ENCODE results near the gene RPAP3.
"Not testable (repeated sequence)": the region's sequence is repeated elsewhere in the genome, so short reads cannot be mapped to it uniquely, and the experiment has no call there.

Gene RPAP3

DNA sequence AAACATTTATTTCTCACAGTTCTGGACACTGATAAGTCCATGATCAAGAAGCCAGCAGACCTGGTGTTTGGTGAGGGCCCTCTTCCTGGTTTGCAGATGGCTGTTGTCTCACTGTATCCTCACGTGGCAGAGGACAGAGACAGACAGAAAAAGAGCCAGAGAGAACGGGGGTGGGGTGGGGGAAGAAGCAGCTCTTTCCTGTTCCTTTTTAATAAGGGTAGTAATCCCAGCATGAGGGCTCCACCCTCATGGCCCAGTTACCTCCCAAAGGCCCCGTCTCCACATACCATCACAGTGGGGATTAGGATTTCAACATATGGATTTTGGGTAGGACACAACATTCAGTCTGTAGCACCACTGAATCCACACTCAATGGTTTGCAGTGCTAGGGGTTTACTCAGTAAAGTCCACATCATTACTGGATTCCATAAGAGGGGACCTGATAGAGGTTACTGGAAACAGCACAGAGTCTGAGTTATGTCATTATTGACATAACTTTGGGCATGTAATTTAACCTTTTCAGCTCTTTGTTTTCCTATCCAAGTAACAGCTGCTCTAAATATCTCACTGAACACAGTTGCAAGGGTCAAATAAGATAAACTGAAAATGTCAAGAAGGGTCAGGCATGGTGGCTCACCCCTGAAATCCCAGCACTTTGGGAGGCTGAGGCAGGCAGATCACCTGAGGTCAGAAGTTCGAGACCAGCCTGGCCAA, 53.2 kb downstream of the RPAP3 start:
- DNase-seq = no peak

DNA sequence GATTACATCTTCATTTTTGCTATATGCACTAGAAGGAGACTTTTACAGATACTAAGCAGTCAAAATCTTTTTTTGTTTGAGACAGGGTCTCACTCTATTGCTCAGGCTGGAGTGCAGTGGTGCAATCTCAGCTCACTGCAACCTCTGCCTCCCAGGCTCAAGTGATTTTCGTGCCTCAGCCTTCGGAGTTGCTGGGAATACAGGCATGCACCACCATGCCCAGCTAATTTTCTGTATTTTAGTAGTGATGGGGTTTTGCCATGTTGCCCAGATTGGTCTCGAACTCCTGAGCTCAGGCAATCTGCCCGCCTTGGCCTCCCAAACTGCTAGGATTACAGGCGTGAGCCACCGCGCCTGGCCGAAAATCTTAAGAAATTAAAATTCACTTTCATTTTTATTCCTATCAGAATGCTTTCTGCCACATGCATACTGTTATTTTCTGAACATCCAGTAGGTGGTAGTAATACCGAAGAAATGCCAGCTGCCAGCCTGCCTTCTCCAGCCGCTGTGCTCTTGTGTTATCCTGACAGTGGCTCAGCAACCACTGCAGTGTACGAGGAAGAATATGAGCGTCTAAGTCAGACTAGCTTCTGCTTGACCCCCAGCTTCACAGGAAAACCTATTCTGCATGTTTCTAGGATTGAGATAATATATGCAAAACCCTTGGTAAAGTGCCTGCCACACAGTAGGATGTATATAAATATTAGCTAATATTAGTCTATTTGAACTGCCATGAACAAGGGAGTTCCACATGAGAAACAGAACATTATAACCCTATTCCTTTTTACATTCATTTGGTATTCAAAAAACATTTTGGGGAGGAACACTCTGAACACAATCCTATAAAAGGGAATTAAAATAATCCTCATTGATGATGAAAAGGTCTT, 54.2 kb downstream of the RPAP3 start:
- DNase-seq = peak; percentile 54

DNA sequence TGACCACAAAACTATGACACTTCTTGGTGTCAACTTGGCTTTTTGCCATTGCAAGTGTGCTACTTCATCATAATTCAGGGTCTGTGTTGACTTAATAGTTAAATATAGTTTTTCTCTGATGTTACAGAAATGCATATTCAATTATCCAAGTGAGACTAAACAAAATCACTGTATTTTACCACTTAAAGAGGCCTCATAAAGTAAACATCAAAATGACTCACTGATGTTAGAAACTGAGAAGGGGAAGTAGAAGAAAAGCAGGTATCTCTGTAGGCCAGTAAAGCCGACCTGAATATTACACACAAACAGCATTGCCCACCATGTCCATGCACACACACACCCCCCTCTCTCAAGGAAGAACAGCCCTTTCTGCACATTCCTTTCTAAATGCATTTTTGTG, 55.4 kb downstream of the RPAP3 start:
- no peak for DNase-seq

DNA sequence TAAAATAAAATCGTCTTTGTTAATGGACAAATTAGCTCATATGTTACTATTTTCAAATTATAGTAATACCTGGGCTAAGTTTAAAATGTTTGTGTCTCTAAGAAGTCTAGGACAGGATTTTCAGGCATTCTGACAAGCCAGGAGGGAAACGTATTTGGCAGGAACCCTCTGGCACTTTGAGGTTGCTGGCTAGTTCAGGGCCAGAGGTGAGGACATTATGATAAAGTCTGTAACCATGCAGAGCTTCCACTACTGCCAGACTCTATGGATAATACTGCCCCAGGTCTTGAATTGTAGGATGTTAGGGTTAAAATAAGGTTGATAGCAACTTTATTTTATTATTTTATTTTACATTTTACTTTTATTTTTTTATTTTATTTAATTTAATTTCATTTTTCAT, 56.4 kb downstream of the RPAP3 start:
- no peak for DNase-seq

DNA sequence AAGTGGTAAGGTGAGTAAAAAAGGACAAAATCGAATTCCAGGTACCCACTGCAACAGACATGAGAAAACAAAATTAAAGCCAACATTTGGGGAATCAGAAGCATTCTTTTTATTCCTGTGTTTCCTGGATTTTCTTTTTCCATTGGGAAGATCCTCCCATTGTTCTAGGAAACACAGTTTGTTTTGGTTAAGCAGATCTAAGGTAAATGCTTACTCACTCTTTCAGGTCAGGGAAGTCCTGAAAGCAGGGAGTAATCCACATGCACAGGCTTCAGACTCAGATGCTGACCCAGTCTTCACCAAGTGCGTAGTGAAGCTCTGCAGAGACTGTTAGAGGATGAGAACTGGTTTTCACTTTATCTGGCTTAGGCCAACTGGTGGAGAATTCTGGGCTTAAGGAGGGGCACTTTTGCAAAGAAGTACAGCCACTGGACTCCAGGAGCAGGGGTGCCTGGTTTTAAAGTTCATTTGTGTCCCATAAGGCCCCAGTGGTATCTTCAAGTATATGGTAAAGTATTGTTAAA, 57.7 kb downstream of the RPAP3 start:
- no peak for DNase-seq

DNA sequence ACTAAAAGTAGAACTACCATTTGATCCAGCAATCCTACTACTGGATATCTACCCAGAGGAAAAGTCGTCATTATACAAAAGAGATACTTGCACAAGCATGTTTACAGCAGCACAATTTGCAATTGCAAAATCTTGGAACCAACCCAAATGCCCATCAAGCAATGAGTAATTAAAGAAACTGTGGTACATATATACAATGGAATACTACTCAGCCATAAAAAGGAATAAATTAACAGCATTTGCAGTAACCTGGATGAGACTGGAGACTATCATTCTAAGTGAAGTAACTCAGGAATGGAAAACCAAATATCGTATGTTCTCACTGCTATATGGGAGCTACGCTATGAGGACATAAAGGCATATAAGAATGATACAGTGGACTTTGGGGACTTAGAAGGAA, 63.5 kb downstream of the RPAP3 start:
- DNase-seq = not testable (repeated sequence)

DNA sequence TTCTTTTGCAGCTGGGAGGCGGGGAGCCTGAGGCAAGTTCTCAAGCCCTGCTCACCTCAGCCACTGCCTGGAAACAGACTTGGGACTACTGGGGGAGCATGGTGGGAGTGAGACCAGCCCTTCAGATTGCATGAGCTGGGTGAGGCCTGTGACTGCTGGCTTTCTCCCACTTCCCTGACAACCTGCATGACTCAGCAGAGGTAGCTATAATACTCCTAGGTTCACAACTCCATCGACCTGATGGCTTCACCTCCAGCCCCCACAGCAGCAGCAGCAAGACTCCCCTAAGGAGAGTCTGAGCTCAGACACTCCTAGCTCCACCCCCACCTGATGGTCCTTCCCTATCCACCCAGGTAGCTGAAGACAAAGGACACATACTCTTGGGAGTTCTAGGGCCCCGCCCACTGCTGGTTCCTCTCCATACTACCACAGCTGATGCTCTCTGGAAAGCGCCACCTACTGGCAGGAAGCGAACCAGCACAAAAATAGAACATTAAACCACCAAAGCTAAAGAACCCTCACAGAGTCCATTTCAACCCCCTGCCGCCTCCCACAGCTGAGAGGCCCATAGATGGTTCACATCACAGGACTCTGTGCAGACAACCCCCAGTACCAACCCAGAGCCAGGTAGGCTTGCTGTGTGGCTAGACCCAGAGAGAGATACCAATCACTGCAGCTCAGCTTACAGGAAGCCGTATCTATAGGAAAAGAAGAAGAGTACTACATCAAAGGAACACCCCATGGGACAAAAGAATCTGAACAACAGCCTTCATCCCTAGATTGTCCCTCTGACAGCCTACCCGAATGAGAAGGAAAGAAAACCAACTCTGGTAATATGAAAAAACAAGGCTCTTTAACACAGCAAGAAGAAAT, 68.7 kb downstream of the RPAP3 start:
- DNase-seq = peak; percentile 43

DNA sequence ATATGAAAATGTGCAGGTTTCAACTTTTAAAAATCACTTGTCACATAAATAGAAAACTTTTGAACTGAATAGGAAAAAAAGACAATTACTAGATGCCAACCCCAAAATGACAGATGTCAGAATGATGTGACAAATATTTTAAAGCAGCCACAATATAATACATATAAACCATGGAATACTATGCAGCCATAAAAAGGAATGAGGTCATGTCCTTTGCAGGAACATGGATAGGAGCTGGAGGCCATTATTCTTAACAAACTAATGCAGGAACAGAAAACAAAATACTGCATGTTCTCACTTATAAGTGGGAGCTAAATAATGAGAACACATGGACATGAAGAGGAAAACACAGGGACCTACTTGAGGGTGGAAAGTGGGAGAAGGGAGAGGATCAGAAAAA, 70.1 kb downstream of the RPAP3 start:
- not testable (repeated sequence) for DNase-seq

DNA sequence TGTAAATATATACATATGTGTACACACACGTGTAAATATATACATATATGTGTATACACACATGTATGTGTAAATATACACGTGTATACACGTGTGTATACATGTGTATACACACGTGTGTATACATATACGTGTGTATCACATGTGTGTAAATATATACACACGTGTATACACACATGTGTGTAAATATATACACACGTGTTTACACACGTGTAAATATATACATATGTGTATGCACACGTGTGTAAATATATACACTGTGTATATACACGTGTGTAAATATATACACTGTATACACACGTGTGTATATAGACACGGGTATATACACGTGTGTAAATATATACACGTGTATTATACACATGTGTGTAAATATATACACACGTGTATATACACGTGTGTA, 71.7 kb downstream of the RPAP3 start:
- no peak for DNase-seq

DNA sequence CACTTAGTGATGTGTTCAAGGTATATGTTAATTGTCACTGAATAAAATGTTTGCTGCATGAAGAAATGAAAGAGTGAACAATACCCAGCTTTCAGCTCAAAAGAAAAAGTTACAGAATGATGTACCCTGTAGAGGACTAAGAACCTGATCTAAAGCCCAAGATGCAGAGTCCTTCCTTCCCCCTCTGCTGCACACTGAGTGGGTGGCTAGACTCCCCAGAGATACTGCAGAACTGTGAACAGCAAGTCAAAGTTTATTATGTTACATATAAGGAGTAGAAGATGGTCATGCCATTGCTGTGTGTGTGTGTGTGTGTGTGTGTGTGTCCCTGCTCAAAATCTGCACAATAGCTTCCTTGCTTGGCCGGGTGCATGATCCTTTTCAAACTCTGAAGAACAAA, 83.9 kb downstream of the RPAP3 start:
- DNase-seq = no peak

DNA sequence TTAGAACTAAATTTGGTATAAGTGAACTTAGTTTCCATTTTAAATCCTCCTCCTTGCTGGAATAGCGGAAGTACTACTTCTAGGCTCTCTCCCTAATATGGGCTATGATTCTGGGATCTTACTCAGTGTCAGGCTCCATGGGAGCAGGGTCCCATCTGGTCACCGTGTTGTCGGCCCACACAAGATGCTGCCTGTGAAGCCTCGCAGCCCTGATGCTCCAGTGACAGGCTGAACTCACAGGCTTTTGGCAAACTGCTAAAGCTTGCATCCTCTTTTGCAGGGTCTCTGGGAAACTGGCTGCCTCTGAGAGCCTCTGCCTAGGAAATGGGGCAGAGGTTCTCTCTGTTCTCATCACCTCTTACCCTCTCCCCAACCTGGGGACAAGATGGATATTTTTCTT, 88.4 kb downstream of the RPAP3 start:
- DNase-seq = no peak

DNA sequence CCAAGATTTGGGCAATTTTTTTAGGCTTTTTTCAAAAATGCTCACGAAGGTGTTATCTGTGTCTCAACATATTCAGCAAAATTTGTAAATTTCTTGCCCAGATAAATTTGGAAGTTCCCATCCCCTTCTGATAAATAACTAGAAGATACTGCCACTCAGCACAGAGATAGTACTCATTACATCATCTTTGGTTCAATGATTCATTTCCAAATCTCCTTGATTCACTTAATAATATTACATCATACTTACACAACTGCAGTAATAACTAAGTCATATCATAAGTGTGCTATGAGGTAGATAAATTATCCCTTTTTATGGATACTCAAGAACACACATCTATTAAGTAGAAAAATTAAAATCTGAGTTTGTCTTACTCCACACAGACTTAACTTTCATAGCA, 89.4 kb downstream of the RPAP3 start:
- no peak for DNase-seq

DNA sequence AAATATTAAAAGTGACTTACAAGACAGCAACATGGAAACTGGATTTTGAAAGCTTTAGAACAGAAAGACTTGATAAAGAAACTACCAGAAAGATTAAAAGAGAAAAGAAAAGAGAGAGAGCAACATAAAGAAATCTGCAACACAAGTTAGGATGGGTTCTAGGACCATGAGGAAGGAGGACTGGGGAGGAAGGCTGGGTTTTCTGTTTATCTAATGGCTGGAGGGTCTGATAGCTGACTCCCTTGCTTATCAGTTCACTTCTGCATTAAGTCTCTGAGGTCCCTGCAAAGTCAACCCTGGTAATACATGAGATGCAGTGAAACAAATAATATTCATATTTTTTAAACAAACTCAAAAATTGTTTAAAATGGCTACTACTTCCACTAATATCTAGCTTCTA, 90.1 kb downstream of the RPAP3 start:
- no peak for DNase-seq

DNA sequence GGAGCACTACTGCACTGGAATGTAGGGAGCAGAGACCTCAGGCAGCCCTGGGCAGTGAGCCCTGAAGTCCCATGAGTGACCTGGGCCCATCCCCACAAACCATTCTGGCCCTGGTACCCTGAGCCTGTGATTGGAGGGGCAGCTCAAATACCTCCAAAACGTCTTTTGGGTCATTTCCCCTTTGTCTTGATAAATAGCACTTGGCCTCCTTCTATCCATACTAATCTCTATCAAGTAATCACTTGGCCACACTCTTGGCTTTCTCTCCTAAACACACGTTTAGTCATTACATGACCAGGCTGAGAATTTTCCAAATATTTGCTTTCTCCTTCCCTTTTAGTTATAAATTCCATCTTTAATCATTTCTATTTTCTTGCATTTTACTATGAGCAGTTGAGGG, 91.3 kb downstream of the RPAP3 start:
- no peak for DNase-seq

DNA sequence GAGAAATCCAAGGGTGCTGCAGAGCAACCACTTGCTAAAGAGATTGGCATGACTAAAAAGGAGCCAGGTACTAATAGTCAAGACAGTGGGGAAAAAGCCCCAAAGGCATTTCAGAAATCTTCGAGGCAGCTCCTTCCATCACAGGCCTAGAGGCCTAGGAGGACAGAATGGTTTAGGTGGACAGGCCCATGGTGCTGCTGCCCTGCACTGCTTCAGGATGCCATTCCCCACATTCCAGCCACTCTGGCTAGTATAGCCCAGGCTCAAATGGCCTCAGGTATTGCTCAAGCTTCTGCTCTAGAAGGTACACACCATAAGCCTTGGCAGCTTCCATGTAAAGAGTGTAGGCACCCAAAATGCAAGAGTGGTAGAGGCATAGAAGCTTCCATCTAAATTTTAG, 92.9 kb downstream of the RPAP3 start:
- DNase-seq = no peak

DNA sequence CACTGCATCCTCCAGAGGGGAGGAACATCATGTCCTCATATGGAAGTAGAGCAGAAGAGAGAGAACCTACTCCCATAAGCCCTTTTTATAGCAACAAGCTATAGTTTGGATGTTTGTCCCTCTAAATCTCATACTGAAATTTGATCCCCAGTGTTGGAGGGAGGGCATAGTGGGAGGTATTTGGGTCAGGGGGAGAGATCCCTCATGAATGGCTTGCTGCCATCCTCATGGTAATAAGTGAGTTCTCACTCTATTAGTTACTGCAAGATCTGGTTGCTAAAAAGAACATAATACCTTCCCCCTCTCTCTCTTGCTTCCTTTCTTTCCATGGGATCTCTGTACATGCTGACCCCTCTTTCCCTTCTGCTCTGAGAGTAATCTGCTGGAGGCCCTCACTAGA, 93.9 kb downstream of the RPAP3 start:
- no peak for DNase-seq
